ENCODE results near the gene MARK3. TPM values are rescaled to one million over a fixed set of nuclear protein-coding genes. Genes with fewer than 3 reads are reported as not detected.

MARK3 gene
- total RNA-seq, 4 donors from 2014 or later, result 109 to 143 (median 125) TPM

- peaks cover 0 to 25% (median 4%) of the 10 kb centered on the region in 4 donors for H3K9me3 ChIP-seq
- DNase-seq (ENCODE audit: low spot score in 2 of 2), result no peak
- no peaks in the 10 kb centered on the region for H3K36me3 ChIP-seq
- no peak overlapping the region for H3K4me3 ChIP-seq
- TF ChIP-seq, protein P1, sequence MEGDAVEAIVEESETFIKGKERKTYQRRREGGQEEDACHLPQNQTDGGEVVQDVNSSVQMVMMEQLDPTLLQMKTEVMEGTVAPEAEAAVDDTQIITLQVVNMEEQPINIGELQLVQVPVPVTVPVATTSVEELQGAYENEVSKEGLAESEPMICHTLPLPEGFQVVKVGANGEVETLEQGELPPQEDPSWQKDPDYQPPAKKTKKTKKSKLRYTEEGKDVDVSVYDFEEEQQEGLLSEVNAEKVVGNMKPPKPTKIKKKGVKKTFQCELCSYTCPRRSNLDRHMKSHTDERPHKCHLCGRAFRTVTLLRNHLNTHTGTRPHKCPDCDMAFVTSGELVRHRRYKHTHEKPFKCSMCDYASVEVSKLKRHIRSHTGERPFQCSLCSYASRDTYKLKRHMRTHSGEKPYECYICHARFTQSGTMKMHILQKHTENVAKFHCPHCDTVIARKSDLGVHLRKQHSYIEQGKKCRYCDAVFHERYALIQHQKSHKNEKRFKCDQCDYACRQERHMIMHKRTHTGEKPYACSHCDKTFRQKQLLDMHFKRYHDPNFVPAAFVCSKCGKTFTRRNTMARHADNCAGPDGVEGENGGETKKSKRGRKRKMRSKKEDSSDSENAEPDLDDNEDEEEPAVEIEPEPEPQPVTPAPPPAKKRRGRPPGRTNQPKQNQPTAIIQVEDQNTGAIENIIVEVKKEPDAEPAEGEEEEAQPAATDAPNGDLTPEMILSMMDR (IDR thresholded peaks at IDR 0.05), result no peak
- TF ChIP-seq POLR2A (IDR thresholded peaks at IDR 0.05) (no peak), EP300 (IDR thresholded peaks at IDR 0.05) (no peak)
- no peaks in the 10 kb centered on the region for H3K27me3 ChIP-seq
- H3K27ac ChIP-seq, result no peak overlapping the region
- H3K4me1 ChIP-seq, result no peaks in the 10 kb centered on the region
- WGBS, 2 donors, result 78 to 82% methylated on average over 6 of the region's 6 CpGs
These were observed 18.5 kb upstream of the MARK3 start for GRCh38 chr14:103366741-103367140.

- TF ChIP-seq EP300 (IDR thresholded peaks at IDR 0.05) (no peak), POLR2A (IDR thresholded peaks at IDR 0.05) (no peak)
- TF ChIP-seq, protein P1 (IDR thresholded peaks at IDR 0.05), result no peak
These were observed 17.2 kb upstream of the MARK3 start for GRCh38 chr14:103367995-103368394.

GRCh38 chr14:103370087-103370486, 15.1 kb upstream of the MARK3 start:
- TF ChIP-seq, protein P1 (IDR thresholded peaks at IDR 0.05), result no peak
- Histone ChIP-seq H3K4me1 (no peaks in the 10 kb centered on the region), H3K4me3 (no peak overlapping the region), H3K27me3 (no peaks in the 10 kb centered on the region), H3K36me3 (no peaks in the 10 kb centered on the region), H3K27ac (no peak overlapping the region), H3K9me3 (no peaks in the 10 kb centered on the region)
- 92 to 94% methylated on average over 3 of the region's 3 CpGs for WGBS, 2 donors
- no peak for DNase-seq (ENCODE audit: low spot score in 2 of 2)

More at GRCh38 chr14:103367995-103368394, 17.2 kb upstream of the MARK3 start:
- no peak for DNase-seq (ENCODE audit: low spot score in 2 of 2)
- Histone ChIP-seq H3K27me3 (no peaks in the 10 kb centered on the region), H3K36me3 (no peaks in the 10 kb centered on the region), H3K4me1 (no peaks in the 10 kb centered on the region), H3K9me3 (peaks cover 0 to 12% (median 0%) of the 10 kb centered on the region in 4 donors), H3K27ac (no peak overlapping the region), H3K4me3 (no peak overlapping the region)
- WGBS, 2 donors, result 83 to 94% methylated on average over 4 of the region's 4 CpGs

DNA sequence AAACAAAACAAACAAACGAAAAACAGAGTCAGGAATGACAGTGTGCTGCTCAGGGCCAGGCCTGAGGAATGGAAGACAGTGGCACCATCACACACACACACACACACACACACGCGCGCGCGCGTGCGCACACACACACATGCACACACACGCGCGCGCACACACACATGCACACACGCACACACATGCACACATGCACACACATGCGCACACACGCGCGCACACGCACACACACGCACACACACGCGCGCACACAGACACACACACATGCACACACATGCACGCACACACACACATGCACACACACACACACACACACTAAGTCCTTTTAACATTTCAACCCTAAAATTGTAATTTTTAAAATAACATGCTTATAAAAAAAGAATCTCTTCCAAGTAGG, 13.2 kb upstream of the MARK3 start:
- Histone ChIP-seq H3K4me3 (no peak overlapping the region), H3K36me3 (no peaks in the 10 kb centered on the region), H3K27ac (no peak overlapping the region), H3K27me3 (no peaks in the 10 kb centered on the region), H3K9me3 (no peaks in the 10 kb centered on the region), H3K4me1 (no peaks in the 10 kb centered on the region)
- TF ChIP-seq EP300 (IDR thresholded peaks at IDR 0.05) (no peak), POLR2A (IDR thresholded peaks at IDR 0.05) (no peak)
- TF ChIP-seq, protein P1 (IDR thresholded peaks at IDR 0.05), result no peak
- no peak for DNase-seq (ENCODE audit: low spot score in 2 of 2)
- 51 to 64% methylated on average over 17 to 23 of the region's 23 CpGs for WGBS, 2 donors

GRCh38 chr14:103372552-103373304, 12.5 kb upstream of the MARK3 start:
- DNase-seq (ENCODE audit: low spot score in 2 of 2), result no peak
- H3K27ac ChIP-seq, result no peak overlapping the region
- H3K4me3 ChIP-seq, result no peak overlapping the region
- no peaks in the 10 kb centered on the region for H3K36me3 ChIP-seq
- 50 to 56% methylated on average over 11 of the region's 11 CpGs for WGBS, 2 donors
- no peaks in the 10 kb centered on the region for H3K9me3 ChIP-seq
- no peak for TF ChIP-seq EP300 (IDR thresholded peaks at IDR 0.05)
- TF ChIP-seq, protein P1 (IDR thresholded peaks at IDR 0.05), result no peak
- no peaks in the 10 kb centered on the region for H3K27me3 ChIP-seq
- H3K4me1 ChIP-seq, result no peaks in the 10 kb centered on the region
